Central memory CD8-positive, alpha-beta T cell (primary cell): ENCODE data around the gene SSH3.

Source experiments
- ATAC-seq: fragments of 150-1000 bp; cut with Tn5 transposase; replicated peaks from 2 replicates; pipeline ENCODE4 v1.10.0; 2022; ENCODE audit warnings: mild to moderate bottlenecking, moderate FRiP score, moderate number of reproducible peaks; ENCODE audit not compliant: poor library complexity, severe bottlenecking; ENCODE audit errors: extremely low read depth
- DNase-seq, 2 donors: peaks; one replicate each; pipeline ENCODE4 v3.0.0; 2021; ENCODE audit warnings: low spot score in 2 of 2
- H3K27ac Mint-ChIP-seq: one replicate; pipeline ENCODE4 v1.8.0; 2022; ENCODE audit warnings: low read depth, mild to moderate bottlenecking, moderate library complexity, mixed read lengths
- H3K27me3 Mint-ChIP-seq: one replicate; pipeline ENCODE4 v1.8.0; 2022; ENCODE audit warnings: mixed read lengths
- H3K36me3 Mint-ChIP-seq: one replicate; pipeline ENCODE4 v1.8.0; 2022; ENCODE audit warnings: mild to moderate bottlenecking, moderate library complexity, mixed read lengths; ENCODE audit not compliant: insufficient read depth
- H3K4me1 Mint-ChIP-seq: one replicate; pipeline ENCODE4 v1.8.0; 2022; ENCODE audit warnings: mixed read lengths
- H3K4me3 Mint-ChIP-seq: one replicate; pipeline ENCODE4 v1.8.0; 2022; ENCODE audit warnings: mild to moderate bottlenecking, moderate library complexity, mixed read lengths
- H3K9me3 Mint-ChIP-seq: one replicate; pipeline ENCODE4 v1.8.0; 2022; ENCODE audit warnings: mixed read lengths

SSH3 gene

GRCh38 chr11:67271541-67272284, 31.6 kb upstream of the SSH3 start:
- DNase-seq, result peak in 1 of 2 donors; percentile 43
- Mint-ChIP-seq H3K36me3 (peaks cover 60% of the 10 kb centered on the region), H3K27me3 (no peaks in the 10 kb centered on the region), H3K4me3 (peak overlapping the region; percentile 99), H3K9me3 (no peaks in the 10 kb centered on the region), H3K4me1 (peaks cover 70% of the 10 kb centered on the region), H3K27ac (peak overlapping the region; percentile 98)
- peak; percentile 21 for ATAC-seq

GRCh38 chr11:67272327-67273259, 30.7 kb upstream of the SSH3 start:
- Mint-ChIP-seq H3K9me3 (no peaks in the 10 kb centered on the region), H3K27me3 (no peaks in the 10 kb centered on the region), H3K27ac (peak overlapping the region; percentile 98), H3K36me3 (peaks cover 63% of the 10 kb centered on the region), H3K4me3 (peak overlapping the region; percentile 99), H3K4me1 (peaks cover 70% of the 10 kb centered on the region)
- no peak for DNase-seq
- no peak for ATAC-seq

GRCh38 chr11:67273260-67273990, 29.9 kb upstream of the SSH3 start:
- H3K4me3 Mint-ChIP-seq, result peak overlapping the region; percentile 99
- DNase-seq (no peak), ATAC-seq (no peak)
- peak overlapping the region; percentile 98 for H3K27ac Mint-ChIP-seq
- H3K9me3 Mint-ChIP-seq, result no peaks in the 10 kb centered on the region
- H3K36me3 Mint-ChIP-seq, result peaks cover 59% of the 10 kb centered on the region
- H3K27me3 Mint-ChIP-seq, result no peaks in the 10 kb centered on the region
- peaks cover 66% of the 10 kb centered on the region for H3K4me1 Mint-ChIP-seq

GRCh38 chr11:67274768-67275605, 28.3 kb upstream of the SSH3 start:
- Mint-ChIP-seq H3K27ac (peak overlapping the region; percentile 98), H3K4me1 (peaks cover 66% of the 10 kb centered on the region), H3K27me3 (no peaks in the 10 kb centered on the region), H3K9me3 (no peaks in the 10 kb centered on the region), H3K36me3 (peaks cover 61% of the 10 kb centered on the region), H3K4me3 (peak overlapping the region; percentile 99)
- ATAC-seq, result no peak
- DNase-seq, result no peak

- DNase-seq (no peak), ATAC-seq (no peak)
- H3K27ac Mint-ChIP-seq, result peak overlapping the region; percentile 98
- H3K9me3 Mint-ChIP-seq, result no peaks in the 10 kb centered on the region
- H3K4me1 Mint-ChIP-seq, result peaks cover 61% of the 10 kb centered on the region
- H3K4me3 Mint-ChIP-seq, result peak overlapping the region; percentile 99
- H3K27me3 Mint-ChIP-seq, result no peaks in the 10 kb centered on the region
- H3K36me3 Mint-ChIP-seq, result peaks cover 57% of the 10 kb centered on the region
These were observed 27.5 kb upstream of the SSH3 start for GRCh38 chr11:67275606-67276409.

GRCh38 chr11:67276781-67277230, 26.5 kb upstream of the SSH3 start:
- H3K27ac Mint-ChIP-seq, result peak overlapping the region; percentile 98
- peaks cover 53% of the 10 kb centered on the region for H3K36me3 Mint-ChIP-seq
- H3K4me3 Mint-ChIP-seq, result peak overlapping the region; percentile 99
- H3K27me3 Mint-ChIP-seq, result no peaks in the 10 kb centered on the region
- H3K9me3 Mint-ChIP-seq, result no peaks in the 10 kb centered on the region
- peaks cover 52% of the 10 kb centered on the region for H3K4me1 Mint-ChIP-seq
- ATAC-seq (peak; percentile 16), DNase-seq (no peak)

DNA sequence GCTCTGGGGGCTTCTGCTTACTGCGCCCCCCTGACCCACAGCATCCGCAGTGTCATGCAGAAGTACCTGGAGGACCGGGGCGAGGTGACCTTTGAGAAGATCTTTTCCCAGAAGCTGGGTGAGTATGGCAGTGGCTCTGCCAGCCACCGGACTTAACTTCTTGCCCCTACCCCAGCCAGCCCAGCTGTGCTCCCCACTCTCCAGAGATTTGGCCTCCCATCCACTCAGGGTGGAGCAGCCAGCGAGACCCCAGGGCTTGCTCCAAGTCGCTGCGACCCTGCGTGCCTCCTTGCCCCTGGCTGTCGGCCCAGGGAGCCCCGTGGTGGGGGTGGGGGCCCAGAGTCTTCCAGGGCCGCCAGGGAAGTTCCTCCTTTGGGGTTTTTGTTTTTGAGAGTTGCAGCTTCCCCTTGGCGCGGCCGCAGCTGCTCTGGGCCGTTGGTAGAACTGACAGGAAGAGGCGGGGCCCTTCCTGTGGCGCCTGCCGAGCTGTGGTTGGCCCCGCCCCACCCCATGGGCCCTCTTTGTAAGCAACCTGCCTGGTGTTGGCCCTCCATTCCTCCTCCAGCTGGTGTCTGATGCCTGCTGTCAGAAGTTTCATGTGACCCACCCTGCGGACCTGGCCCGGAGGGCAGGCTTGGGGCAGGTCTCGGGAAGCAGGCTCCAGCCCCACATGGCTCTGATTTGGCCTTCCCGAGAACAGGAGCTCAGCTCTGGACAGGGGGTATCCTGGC, 25.9 kb upstream of the SSH3 start:
- ATAC-seq, result peak; percentile 97
- H3K36me3 Mint-ChIP-seq, result peaks cover 53% of the 10 kb centered on the region
- no peaks in the 10 kb centered on the region for H3K27me3 Mint-ChIP-seq
- H3K27ac Mint-ChIP-seq, result peak overlapping the region; percentile 98
- peak; percentile 80 to 89 for DNase-seq
- peaks cover 52% of the 10 kb centered on the region for H3K4me1 Mint-ChIP-seq
- peak overlapping the region; percentile 99 for H3K4me3 Mint-ChIP-seq
- H3K9me3 Mint-ChIP-seq, result no peaks in the 10 kb centered on the region

DNA sequence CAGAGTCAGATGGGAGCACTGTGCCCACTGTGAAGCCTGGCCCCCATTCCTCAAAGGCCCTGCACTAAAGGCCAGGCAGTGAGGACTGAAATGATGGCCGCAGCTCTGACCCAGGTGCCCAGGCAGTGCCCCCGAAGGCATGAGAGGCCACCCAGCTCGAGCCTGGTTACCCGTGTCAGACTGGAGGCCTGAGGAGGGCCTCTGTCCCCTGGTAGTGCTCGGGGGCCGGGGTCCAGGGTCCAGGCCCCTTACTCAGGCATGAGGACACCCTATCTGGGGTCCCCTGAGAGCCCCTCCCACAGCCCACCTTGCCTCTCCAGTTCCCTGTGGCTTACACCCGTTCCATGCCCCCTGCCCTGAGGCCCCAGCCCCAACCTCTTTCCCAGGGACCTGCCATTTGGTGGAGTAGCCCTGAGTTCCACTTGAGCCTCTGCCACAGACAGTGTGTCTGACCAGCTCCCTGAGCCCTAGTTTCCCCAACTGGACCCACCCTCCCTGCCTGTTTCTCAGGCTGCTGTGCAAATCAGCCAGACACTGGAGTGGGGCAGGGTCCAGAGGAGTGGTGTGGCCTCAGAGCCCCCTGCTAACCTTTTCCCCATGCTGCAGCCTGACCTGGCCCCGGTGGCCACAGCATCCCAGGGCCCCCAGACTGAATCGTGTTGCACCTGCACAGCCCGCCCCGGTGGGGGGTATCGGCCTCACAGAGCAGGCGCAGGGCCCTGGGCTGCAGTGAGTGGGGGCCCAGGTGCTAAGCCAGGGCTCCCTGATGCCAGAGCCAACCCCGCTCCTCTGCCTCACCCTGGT, 25.0 kb upstream of the SSH3 start:
- DNase-seq (no peak), ATAC-seq (no peak)
- Mint-ChIP-seq H3K27ac (peak overlapping the region; percentile 98), H3K4me3 (peak overlapping the region; percentile 99), H3K9me3 (no peaks in the 10 kb centered on the region), H3K4me1 (peaks cover 55% of the 10 kb centered on the region), H3K36me3 (peaks cover 60% of the 10 kb centered on the region), H3K27me3 (no peaks in the 10 kb centered on the region)

- Mint-ChIP-seq H3K4me1 (peaks cover 55% of the 10 kb centered on the region), H3K9me3 (no peaks in the 10 kb centered on the region), H3K36me3 (peaks cover 67% of the 10 kb centered on the region), H3K4me3 (peak overlapping the region; percentile 99), H3K27ac (peak overlapping the region; percentile 98), H3K27me3 (no peaks in the 10 kb centered on the region)
- DNase-seq (no peak), ATAC-seq (no peak)
These were observed 24.3 kb upstream of the SSH3 start for GRCh38 chr11:67278939-67279588.
